HCT116 (cell line): Measurements from ENCODE around the gene MAOB. TPM values are rescaled to one million over a fixed set of nuclear protein-coding genes. Genes with fewer than 3 reads are reported as not detected.
A peak's percentile ranks its signal among the peaks of the same experiment; 100 is the strongest.

ENCODE experiments used
- ATAC-seq: fragments of 200-7000 bp; cut with Tn5 transposase; 2 replicates; pipeline ENCODE4 v1.9.1; 2020; ENCODE audit warnings: mild to moderate bottlenecking, moderate library complexity
- BruUV-seq: library from RNA; stranded (reverse); fragments of 400-500 nt; replicated peaks from 2 replicates; lab custom pipeline; 2021; lab: Mats Ljungman, UMichigan
- CTCF ChIA-PET: fragments of 300-600 bp; sonication (Branson Sonifier 250); formaldehyde crosslinking; loops from one replicate; lab custom pipeline; 2021; ENCODE audit warnings: antibody characterized with exemption; lab: Charles Lee
- POLR2A ChIA-PET: fragments of 300-600, 350-600 bp; sonication (Branson Sonifier 250); formaldehyde crosslinking; loops from one replicate; lab custom pipeline; 2021; ENCODE audit warnings: antibody characterized with exemption; lab: Charles Lee
- RAD21 ChIA-PET, 2 experiments: fragments of 300-600 bp; sonication (Branson Sonifier 250); formaldehyde crosslinking; loops; one replicate each; lab custom pipeline; 2023; ENCODE audit warnings: low total read pairs in 2 of 2; ENCODE audit not compliant: uncharacterized antibody in 2 of 2, unreplicated experiment in 2 of 2, low non-redundant PET in 1 of 2; lab: Charles Lee
- DNase-seq: peaks from one replicate; pipeline ENCODE4 v3.0.0-alpha.2; 2010; ENCODE audit warnings: low read depth, low spot score
- H2AFZ ChIP-seq: fragments of 200-600 bp; shearing (Covaris generic), sonication (generic); 2 replicates; pipeline ENCODE4 v1.6.1; 2017; ENCODE audit warnings: low read depth, mixed run types, mixed read lengths, antibody characterized with exemption, low read length; ENCODE audit not compliant: poor library complexity, severe bottlenecking
- H3K27ac ChIP-seq: 2 replicates; pipeline ENCODE4 v1.5.1; 2012; ENCODE audit warnings: low read depth, low read length
- H3K27me3 ChIP-seq: fragments of 200-600 bp; sonication (generic); 2 replicates; pipeline ENCODE4 v1.6.1; 2016; ENCODE audit warnings: mixed run types, low read length, mixed read lengths; ENCODE audit not compliant: insufficient read depth
- H3K36me3 ChIP-seq, 2 experiments: fragments of 200-500 bp in 1 of 2; fragments of 200-600 bp in 1 of 2; sonication (Bioruptor generic) in 1 of 2; sonication (generic) in 1 of 2; 2 replicates each; pipeline versions ENCODE4 v1.5.1 to v1.6.1; 2014 to 2016; ENCODE audit warnings: low read length in 2 of 2, inconsistent platforms in 1 of 2, mixed read lengths in 1 of 2, mixed run types in 1 of 2; ENCODE audit not compliant: insufficient read depth in 2 of 2, control insufficient read depth in 1 of 2
- H3K4me1 ChIP-seq, 2 experiments: fragments of 200-600 bp in 1 of 2; sonication (generic) in 1 of 2; 2 replicates each; pipeline versions ENCODE4 v1.5.1 to v1.6.1; 2012 to 2017; ENCODE audit warnings: low read length in 2 of 2, inconsistent platforms in 1 of 2, mild to moderate bottlenecking in 1 of 2, mixed read lengths in 1 of 2, mixed run types in 1 of 2, moderate library complexity in 1 of 2; ENCODE audit not compliant: insufficient read depth in 2 of 2, control insufficient read depth in 1 of 2
- H3K4me2 ChIP-seq: fragments of 200-600 bp; sonication (generic); 2 replicates; pipeline ENCODE4 v1.6.1; 2017; ENCODE audit warnings: mixed run types, low read length, mixed read lengths
- H3K4me3 ChIP-seq, 2 experiments: fragments of 200-600 bp in 1 of 2; sonication (generic) in 1 of 2; replicated peaks in 1 of 2; 2 replicates each; pipeline ENCODE4 v1.5.1; 2011 to 2016; ENCODE audit warnings: low read length in 2 of 2, control low read depth in 1 of 2, low read depth in 1 of 2, mild to moderate bottlenecking in 1 of 2, mixed read lengths in 1 of 2, mixed run types in 1 of 2
- H3K79me2 ChIP-seq: fragments of 200-600 bp; sonication (generic); 2 replicates; pipeline ENCODE4 v1.6.1; 2017; ENCODE audit warnings: mild to moderate bottlenecking, mixed run types, low read length, moderate library complexity, mixed read lengths; ENCODE audit not compliant: insufficient read depth
- H3K9ac ChIP-seq: fragments of 200-600 bp; sonication (generic); 2 replicates; pipeline ENCODE4 v1.6.1; 2016; ENCODE audit warnings: low read length, mixed read lengths
- H3K9me2 ChIP-seq: fragments of 200-600 bp; sonication (generic), shearing (Covaris generic); 2 replicates; pipeline ENCODE4 v1.6.1; 2017; ENCODE audit warnings: mixed run types, mild to moderate bottlenecking, moderate library complexity; ENCODE audit not compliant: insufficient read depth
- H3K9me3 ChIP-seq, 2 experiments: fragments of 200-500 bp in 1 of 2; fragments of 200-600 bp in 1 of 2; sonication (Bioruptor generic) in 1 of 2; sonication (generic) in 1 of 2; 2 replicates each; pipeline ENCODE4 v1.6.1; 2014 to 2017; ENCODE audit warnings: low read length in 2 of 2, mixed read lengths in 2 of 2, inconsistent platforms in 1 of 2, low read depth in 1 of 2, mild to moderate bottlenecking in 1 of 2, mixed run types in 1 of 2, moderate library complexity in 1 of 2; ENCODE audit not compliant: control insufficient read depth in 1 of 2, insufficient read depth in 1 of 2
- H4K20me1 ChIP-seq: fragments of 200-600 bp; sonication (generic), shearing (Covaris generic); 2 replicates; pipeline ENCODE4 v1.6.1; 2017; ENCODE audit warnings: mixed run types, mild to moderate bottlenecking, moderate library complexity; ENCODE audit not compliant: insufficient read depth
- CTCF ChIP-seq, 3 experiments: fragments of 200-600 bp in 1 of 3; sonication (generic) in 1 of 3; IDR thresholded peaks in 2 of 3; conservative IDR thresholded peaks in 1 of 3; 2 replicates each; pipeline ENCODE4 v1.5.1; 2012 to 2017; ENCODE audit warnings: low read depth in 2 of 3, low read length in 2 of 3, antibody characterized with exemption in 1 of 3, borderline replicate concordance in 1 of 3, control low read depth in 1 of 3, mild to moderate bottlenecking in 1 of 3, mixed read lengths in 1 of 3, mixed run types in 1 of 3, moderate library complexity in 1 of 3; ENCODE audit not compliant: insufficient read depth in 1 of 3
- EZH2 ChIP-seq: fragments of 200-600 bp; sonication (generic); IDR thresholded peaks from 2 replicates; pipeline ENCODE4 v1.6.1; 2017; ENCODE audit warnings: antibody characterized with exemption, mixed run types
- POLR2AphosphoS5 ChIP-seq: IDR thresholded peaks from 2 replicates; pipeline ENCODE4 v1.6.1; 2011; ENCODE audit warnings: mild to moderate bottlenecking, low read depth, low read length, moderate library complexity
- RAD21 ChIP-seq: IDR thresholded peaks from 2 replicates; pipeline ENCODE4 v1.6.1; 2012; ENCODE audit warnings: low read depth, mild to moderate bottlenecking
- SRF ChIP-seq: IDR thresholded peaks from 2 replicates; pipeline ENCODE4 v1.6.1; 2012; ENCODE audit warnings: low read depth
- intact Hi-C: fragments of 100-400 bp; cut with micrococcal nuclease; formaldehyde crosslinking; loops from 2 replicates; pipeline ENCODE4 v1.10.0; 2022
- total RNA-seq: library from RNA; stranded (reverse); gene quantifications from one replicate; pipeline ENCODE4 v1.2.1, GENCODE V29; 2021; ENCODE audit not compliant: unreplicated experiment
- TF ChIP-seq, protein P1 (sequence below): IDR thresholded peaks from 2 replicates; pipeline ENCODE4 v1.6.1; 2012

Gene MAOB
- total RNA-seq, 1 experiment from 2014 or later, result 28.2 TPM

GRCh38 chrX:43885617-43886016, 3.4 kb upstream of the MAOB start:
- ChIA-PET RAD21 (no interaction called here), POLR2A (no interaction called here), CTCF (no interaction called here)
- DNase-seq, result no peak
- Histone ChIP-seq H2AFZ (no peak overlapping the region), H3K4me1 (peaks cover 14 to 27% of the 10 kb centered on the region in 2 experiments), H3K79me2 (no peaks in the 10 kb centered on the region), H3K27ac (no peak overlapping the region), H3K9me3 (no peaks in the 10 kb centered on the region; a peak in 1 of 4 replicates), H3K4me2 (no peak overlapping the region), H3K4me3 (no peak overlapping the region), H3K9me2 (no peaks in the 10 kb centered on the region), H3K27me3 (no peaks in the 10 kb centered on the region), H4K20me1 (no peaks in the 10 kb centered on the region), H3K36me3 (no peaks in the 10 kb centered on the region), H3K9ac (no peak overlapping the region)
- intact Hi-C loops, result no loop called here
- no peak for ATAC-seq
- BruUV-seq, result no TSS peak
- TF ChIP-seq EZH2, result no peak
- TF ChIP-seq POLR2AphosphoS5, result no peak
- no peak for TF ChIP-seq RAD21
- TF ChIP-seq CTCF (IDR thresholded peaks at IDR 0.05 in 2 of 3, conservative IDR thresholded peaks at IDR 0.05 in 1 of 3; ENCODE audit: borderline replicate concordance in 1 of 3, insufficient read depth in 1 of 3, low read depth in 2 of 3, low read length in 2 of 3), result no peak

DNA sequence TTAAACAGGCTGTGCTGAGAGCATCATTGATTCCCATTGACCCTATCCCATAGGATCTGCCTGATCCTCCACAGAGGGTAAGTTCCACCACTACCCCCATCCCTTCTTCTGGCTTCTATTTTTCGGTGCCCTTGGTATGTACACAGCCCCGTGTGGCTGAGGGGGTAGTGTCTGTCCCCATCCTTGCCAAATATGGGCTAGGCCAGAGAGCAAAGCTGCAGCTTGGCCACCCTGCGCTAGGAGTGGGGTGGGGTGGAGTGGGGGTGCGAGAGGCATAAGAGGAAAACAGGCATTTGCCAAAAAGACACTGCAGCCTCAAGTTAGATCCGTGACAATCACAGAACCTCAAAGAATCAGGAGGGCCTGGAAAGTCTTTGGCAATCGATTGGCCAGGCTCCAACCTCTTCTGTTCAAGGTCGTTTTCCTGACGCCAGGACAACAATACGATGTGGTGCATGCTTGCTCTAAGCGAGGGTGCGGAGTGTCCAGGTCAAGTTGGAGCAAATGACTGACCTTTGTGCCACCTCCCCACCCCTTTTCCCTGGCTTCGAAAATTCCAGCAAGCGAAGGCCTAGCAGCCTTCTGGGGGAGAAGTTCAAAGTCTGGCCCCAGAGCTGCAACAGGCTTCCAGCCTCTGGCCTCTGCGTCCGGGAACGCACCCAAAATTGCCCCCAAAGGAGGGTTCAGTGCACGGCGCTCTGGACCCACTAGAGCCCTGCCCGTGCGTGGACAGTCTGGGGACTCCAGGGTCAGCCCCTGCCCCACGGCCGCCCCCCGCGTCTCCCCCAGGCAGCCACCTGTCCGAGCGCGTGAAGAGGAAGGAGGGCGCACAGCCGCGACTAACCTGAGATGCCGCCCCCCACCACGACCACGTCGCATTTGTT, 598 bp downstream of the MAOB start:
- POLR2A ChIA-PET, result no interaction called here
- H3K27ac ChIP-seq, result peak overlapping the region; percentile 71
- peak; percentile 28 for ATAC-seq

More for the DNA sequence above, 598 bp downstream of the MAOB start:
- H3K4me3 ChIP-seq, result peak overlapping the region; percentile 45 to 59
- no peak for DNase-seq
- no peaks in the 10 kb centered on the region for H3K27me3 ChIP-seq
- no peaks in the 10 kb centered on the region for H3K36me3 ChIP-seq
- RAD21 ChIA-PET, result no interaction called here
- no TSS peak for BruUV-seq
- peak overlapping the region; percentile 80 for H3K4me2 ChIP-seq
- TF ChIP-seq, protein P1, sequence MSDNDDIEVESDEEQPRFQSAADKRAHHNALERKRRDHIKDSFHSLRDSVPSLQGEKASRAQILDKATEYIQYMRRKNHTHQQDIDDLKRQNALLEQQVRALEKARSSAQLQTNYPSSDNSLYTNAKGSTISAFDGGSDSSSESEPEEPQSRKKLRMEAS, result no peak
- TF ChIP-seq SRF, result 0 out of 2 replicates have a peak, but pooled peaks have one; percentile 43
- H4K20me1 ChIP-seq, result no peaks in the 10 kb centered on the region
- H3K79me2 ChIP-seq, result no peaks in the 10 kb centered on the region
- H2AFZ ChIP-seq, result no peak overlapping the region
- intact Hi-C loops, result no loop called here
- H3K9me2 ChIP-seq, result no peaks in the 10 kb centered on the region
- H3K4me1 ChIP-seq, result peaks cover 19 to 41% of the 10 kb centered on the region in 2 experiments
- H3K9me3 ChIP-seq, result no peaks in the 10 kb centered on the region
- H3K9ac ChIP-seq, result peak overlapping the region; percentile 59
- CTCF ChIA-PET, result no interaction called here
